GM12801 (cell line): ENCODE data around the gene DEFB112.

Experiments
- CTCF ChIP-seq: IDR thresholded peaks from one replicate; pipeline ENCODE4 v1.5.1; 2011; ENCODE audit warnings: control low read depth; ENCODE audit not compliant: insufficient read length; ENCODE audit errors: extremely low read depth

Gene DEFB112

GRCh38 chr6:50003139-50003538 is 46.6 kb downstream of the DEFB112 start:
- no peak for TF ChIP-seq CTCF

GRCh38 chr6:49995278-49995677 is 54.5 kb downstream of the DEFB112 start:
- TF ChIP-seq CTCF, result no peak
